Thoracic aorta (tissue), 2 donors: ENCODE data around the gene FIBP. TPM values are rescaled to one million over a fixed set of nuclear protein-coding genes. Genes with fewer than 3 reads are reported as not detected.
"Not testable (repeated sequence)": the region's sequence is repeated elsewhere in the genome, so short reads cannot be mapped to it uniquely, and the experiment has no call there.

Source experiments
- ATAC-seq: fragments of 150-250 bp; one replicate; pipeline ENCODE4 v1.8.0; 2017; ENCODE audit warnings: low read depth; ENCODE audit not compliant: insufficient number of reproducible peaks, low FRiP score
- DNase-seq: peaks from one replicate; pipeline ENCODE4 v3.0.0-alpha.2; 2020; ENCODE audit warnings: low spot score
- H3K27ac ChIP-seq, 2 donors: fragments of 200-600 bp; sonication (generic); 1 replicate in 1 of 2; 2 replicates in 1 of 2; pipeline ENCODE4 v1.5.1; 2016; ENCODE audit warnings: mild to moderate bottlenecking in 2 of 2, moderate library complexity in 2 of 2
- H3K27me3 ChIP-seq: fragments of 200-600 bp; sonication (generic); replicated peaks from 2 replicates; pipeline ENCODE4 v1.6.0; 2016; ENCODE audit warnings: mild to moderate bottlenecking; ENCODE audit not compliant: insufficient read depth
- H3K36me3 ChIP-seq: fragments of 200-600 bp; sonication (generic); one replicate; pipeline ENCODE4 v1.5.1; 2016
- H3K4me1 ChIP-seq, 2 donors: fragments of 200-600 bp; sonication (generic); 1 replicate in 1 of 2; 2 replicates in 1 of 2; pipeline versions ENCODE4 v1.5.1 to v1.6.0; 2016; ENCODE audit warnings: low read depth in 2 of 2, mild to moderate bottlenecking in 1 of 2; ENCODE audit not compliant: control insufficient read depth in 1 of 2
- H3K4me3 ChIP-seq: fragments of 200-600 bp; sonication (generic); 2 replicates; pipeline ENCODE4 v1.5.1; 2016; ENCODE audit warnings: mild to moderate bottlenecking
- H3K9me3 ChIP-seq: fragments of 200-600 bp; sonication (generic); 2 replicates; pipeline ENCODE4 v1.5.1; 2016
- CTCF ChIP-seq: fragments of 200-600 bp; sonication (generic); IDR thresholded peaks from one replicate; pipeline ENCODE4 v1.5.1; 2019; ENCODE audit warnings: antibody characterized with exemption
- total RNA-seq, 2 donors: library from RNA; depleted of rRNA; stranded (reverse); fragments of >200 nt; gene quantifications; one replicate each; pipeline versions ENCODE4 v1.1.0 to v1.2.3, GENCODE V29; 2016

FIBP gene
- total RNA-seq, 2 donors from 2014 or later = 50.4 to 111 TPM

GRCh38 chr11:65850217-65851082, 37.8 kb downstream of the FIBP start:
- Histone ChIP-seq H3K4me3 (no peak overlapping the region), H3K9me3 (no peaks in the 10 kb centered on the region), H3K27ac (no peak overlapping the region), H3K4me1 (peaks cover 4 to 12% of the 10 kb centered on the region in 2 donors), H3K27me3 (no peaks in the 10 kb centered on the region), H3K36me3 (peaks cover 48% of the 10 kb centered on the region)
- no peak for DNase-seq
- ATAC-seq = no peak
- TF ChIP-seq CTCF = no peak

- no peak for ATAC-seq
- DNase-seq = no peak
- Histone ChIP-seq H3K27ac (no peak overlapping the region), H3K27me3 (no peaks in the 10 kb centered on the region), H3K9me3 (no peaks in the 10 kb centered on the region), H3K4me1 (peaks cover 0 to 5% of the 10 kb centered on the region in 2 donors), H3K4me3 (no peak overlapping the region), H3K36me3 (peaks cover 41% of the 10 kb centered on the region)
- TF ChIP-seq CTCF = no peak
Observed at GRCh38 chr11:65849771-65850216, 38.5 kb downstream of the FIBP start.

- Histone ChIP-seq H3K27me3 (no peaks in the 10 kb centered on the region), H3K4me1 (peaks cover 0 to under 1% of the 10 kb centered on the region in 2 donors), H3K36me3 (peaks cover 37% of the 10 kb centered on the region), H3K9me3 (no peaks in the 10 kb centered on the region), H3K27ac (no peak overlapping the region), H3K4me3 (no peak overlapping the region)
- no peak for DNase-seq
- TF ChIP-seq CTCF = no peak
- no peak for ATAC-seq
Observed at GRCh38 chr11:65849366-65849765, 38.9 kb downstream of the FIBP start.

- not testable (repeated sequence) for H3K27ac ChIP-seq, ATAC-seq, H3K27me3 ChIP-seq, DNase-seq, H3K4me3 ChIP-seq, H3K9me3 ChIP-seq, H3K4me1 ChIP-seq
- peaks cover 30% of the 10 kb centered on the region for H3K36me3 ChIP-seq
Observed at GRCh38 chr11:65848693-65849092, 39.6 kb downstream of the FIBP start.

- Histone ChIP-seq H3K9me3 (no peaks in the 10 kb centered on the region), H3K27me3 (no peaks in the 10 kb centered on the region), H3K36me3 (peaks cover 21% of the 10 kb centered on the region), H3K27ac (no peak overlapping the region), H3K4me3 (no peak overlapping the region), H3K4me1 (no peaks in the 10 kb centered on the region)
- TF ChIP-seq CTCF = no peak
- DNase-seq = no peak
- no peak for ATAC-seq
Observed at GRCh38 chr11:65847746-65848145, 40.5 kb downstream of the FIBP start.
